Sciatic nerve (tissue), 2 donors: ENCODE results near the gene SH2B2. TPM values are rescaled to one million over a fixed set of nuclear protein-coding genes. Genes with fewer than 3 reads are reported as not detected.

Experiments used
- ATAC-seq: fragments of 200-7000 bp; cut with Tn5 transposase; one replicate; pipeline ENCODE4 v1.9.1; 2020; ENCODE audit warnings: mild to moderate bottlenecking, moderate library complexity
- DNase-seq: peaks from one replicate; pipeline ENCODE4 v3.0.0-alpha.2; 2020; ENCODE audit warnings: low spot score
- intact Hi-C: fragments of 100-400 bp; cut with DNase I; formaldehyde crosslinking; loops from one replicate; pipeline ENCODE4 v1.14.2; 2022
- total RNA-seq: library from RNA; stranded (reverse); fragmentation: NEBNext Ultra II Directional; extraction: Animal tissue kit (Norgen Biotek cat#: 25700); gene quantifications from one replicate; pipeline ENCODE4 v1.2.1, GENCODE V29; 2021
- donor health status: DM: no; HTN: no; CAD: no.
- donor health status: DM: no; HTN: no; CAD: no.

The SH2B2 gene
- total RNA-seq, 1 donor from 2014 or later: 9.9 TPM

- intact Hi-C loops: no loop called here
- DNase-seq (no peak), ATAC-seq (no peak)
Measured at GRCh38 chr7:102262546-102262945, 24.1 kb upstream of the SH2B2 start.

- intact Hi-C loops: no loop called here
- ATAC-seq (no peak), DNase-seq (no peak)
Measured at GRCh38 chr7:102264367-102264891, 22.2 kb upstream of the SH2B2 start.

- intact Hi-C loops: no loop called here
- ATAC-seq (no peak), DNase-seq (no peak)
Measured at GRCh38 chr7:102266541-102266940, 20.1 kb upstream of the SH2B2 start.

GRCh38 chr7:102268635-102269034 lies 18.0 kb upstream of the SH2B2 start:
- DNase-seq (no peak), ATAC-seq (no peak)
- intact Hi-C loops: no loop called here

- intact Hi-C loops: loop anchor here (5.0 to 10.0 kb wide), 2 partner anchors 576 to 668 kb away; no protein-coding TSS in a partner anchor
- DNase-seq (no peak), ATAC-seq (no peak)
Measured at GRCh38 chr7:102270178-102270887, 16.3 kb upstream of the SH2B2 start.

- intact Hi-C loops: loop anchor here (5.0 to 10.0 kb wide), 2 partner anchors 576 to 669 kb away; no protein-coding TSS in a partner anchor
- DNase-seq (no peak), ATAC-seq (no peak)
Measured at GRCh38 chr7:102271158-102271798, 15.4 kb upstream of the SH2B2 start.

GRCh38 chr7:102272075-102272916 lies 14.4 kb upstream of the SH2B2 start:
- ATAC-seq (peak; percentile 93), DNase-seq (peak; percentile 90)
- intact Hi-C loops: loop anchor here (2.0 to 10.0 kb wide), 3 partner anchors 577 to 729 kb away; no protein-coding TSS in a partner anchor

GRCh38 chr7:102272917-102273748 lies 13.5 kb upstream of the SH2B2 start:
- intact Hi-C loops: loop anchor here (2.0 to 10.0 kb wide), 3 partner anchors 578 to 730 kb away; no protein-coding TSS in a partner anchor
- DNase-seq (no peak), ATAC-seq (no peak)

- ATAC-seq (no peak), DNase-seq (no peak)
- intact Hi-C loops: loop anchor here (2.0 to 10.0 kb wide), 3 partner anchors 579 to 731 kb away; no protein-coding TSS in a partner anchor
Measured at GRCh38 chr7:102273749-102274712, 12.6 kb upstream of the SH2B2 start.

GRCh38 chr7:102275123-102275703 lies 11.5 kb upstream of the SH2B2 start:
- DNase-seq (no peak), ATAC-seq (no peak)
- intact Hi-C loops: loop anchor here (10.0 kb wide), 1 partner anchor 580 kb away; no protein-coding TSS in a partner anchor

- ATAC-seq (no peak), DNase-seq (no peak)
- intact Hi-C loops: loop anchor here (10.0 kb wide), 1 partner anchor 583 kb away; no protein-coding TSS in a partner anchor
Measured at GRCh38 chr7:102277901-102278300, 8.8 kb upstream of the SH2B2 start.

- peak; percentile 84 for ATAC-seq
- DNase-seq: no peak
- intact Hi-C loops: loop anchor here (5.0 to 10.0 kb wide), 2 partner anchors 113 to 585 kb away; no protein-coding TSS in a partner anchor
Measured at GRCh38 chr7:102279537-102280400, 6.9 kb upstream of the SH2B2 start.

GRCh38 chr7:102280521-102280920 lies 6.1 kb upstream of the SH2B2 start:
- intact Hi-C loops: loop anchor here (5.0 kb wide), 1 partner anchor 112 kb away; no protein-coding TSS in a partner anchor
- ATAC-seq (no peak), DNase-seq (no peak)

- ATAC-seq: no peak
- intact Hi-C loops: loop anchor here (5.0 kb wide), 1 partner anchor 111 kb away; no protein-coding TSS in a partner anchor
Measured at GRCh38 chr7:102281785-102282184, 4.9 kb upstream of the SH2B2 start.

More at GRCh38 chr7:102281785-102282184, 4.9 kb upstream of the SH2B2 start:
- no peak for DNase-seq
